Measurements from ENCODE around the gene NPTX1.
A peak's percentile ranks its signal among the peaks of the same experiment; 100 is the strongest.

The NPTX1 gene, protein sequence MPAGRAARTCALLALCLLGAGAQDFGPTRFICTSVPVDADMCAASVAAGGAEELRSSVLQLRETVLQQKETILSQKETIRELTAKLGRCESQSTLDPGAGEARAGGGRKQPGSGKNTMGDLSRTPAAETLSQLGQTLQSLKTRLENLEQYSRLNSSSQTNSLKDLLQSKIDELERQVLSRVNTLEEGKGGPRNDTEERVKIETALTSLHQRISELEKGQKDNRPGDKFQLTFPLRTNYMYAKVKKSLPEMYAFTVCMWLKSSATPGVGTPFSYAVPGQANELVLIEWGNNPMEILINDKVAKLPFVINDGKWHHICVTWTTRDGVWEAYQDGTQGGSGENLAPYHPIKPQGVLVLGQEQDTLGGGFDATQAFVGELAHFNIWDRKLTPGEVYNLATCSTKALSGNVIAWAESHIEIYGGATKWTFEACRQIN

DNA sequence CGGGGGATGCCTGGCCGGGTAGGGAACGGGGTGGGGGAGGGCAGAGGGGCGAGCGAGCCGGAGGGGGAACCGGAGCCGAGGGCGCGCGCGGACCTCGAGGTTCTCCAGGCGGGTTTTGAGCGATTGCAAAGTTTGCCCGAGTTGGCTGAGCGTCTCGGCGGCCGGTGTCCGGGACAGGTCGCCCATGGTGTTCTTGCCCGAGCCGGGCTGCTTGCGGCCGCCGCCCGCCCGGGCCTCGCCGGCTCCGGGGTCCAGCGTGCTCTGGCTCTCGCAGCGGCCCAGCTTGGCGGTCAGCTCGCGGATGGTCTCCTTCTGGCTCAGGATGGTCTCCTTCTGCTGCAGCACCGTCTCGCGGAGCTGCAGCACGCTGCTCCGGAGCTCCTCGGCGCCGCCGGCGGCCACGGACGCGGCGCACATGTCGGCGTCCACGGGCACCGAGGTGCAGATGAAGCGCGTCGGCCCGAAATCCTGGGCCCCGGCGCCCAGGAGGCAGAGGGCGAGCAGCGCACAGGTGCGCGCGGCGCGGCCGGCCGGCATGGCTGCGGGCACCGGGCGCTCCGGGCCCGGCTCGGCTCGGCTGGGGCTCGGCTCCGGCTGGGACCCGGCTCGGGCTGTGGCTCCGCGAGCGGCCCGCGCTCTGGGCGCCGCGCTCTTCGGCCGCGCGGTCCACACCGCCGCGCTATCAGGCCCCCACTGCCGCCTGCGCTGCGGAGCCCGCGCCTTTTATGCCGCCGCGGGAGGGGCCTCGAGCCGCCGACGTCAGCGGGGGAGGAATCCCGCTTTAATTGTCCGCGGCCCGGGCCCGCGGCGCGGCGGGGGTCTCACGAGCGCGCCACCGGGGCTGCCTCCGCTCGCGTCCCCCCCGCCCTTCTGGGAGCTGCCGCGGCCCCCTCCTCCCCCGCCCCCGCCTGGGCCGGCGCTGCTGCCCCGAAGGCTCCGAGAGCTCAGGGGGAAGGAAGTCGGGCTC is at the start of gene NPTX1:
TSS of gene NPTX1 (minus strand) at position 698 of the 967 bp plus-strand sequence. CDS start at position 537, 161 bp downstream.
- Mint-ChIP-seq H3K27ac (no peak within 1 kb of the TSS), H3K36me3 (no peaks in the 10 kb centered on the region), H3K4me1 (peaks cover 25% of the 10 kb centered on the region), H3K9me3 (no peaks in the 10 kb centered on the region), H3K4me3 (peak within 1 kb of the TSS; percentile 56)
- DNase-seq (ENCODE audit: low spot score in 2 of 2) = no peak
- peak; percentile 15 for ATAC-seq

DNA sequence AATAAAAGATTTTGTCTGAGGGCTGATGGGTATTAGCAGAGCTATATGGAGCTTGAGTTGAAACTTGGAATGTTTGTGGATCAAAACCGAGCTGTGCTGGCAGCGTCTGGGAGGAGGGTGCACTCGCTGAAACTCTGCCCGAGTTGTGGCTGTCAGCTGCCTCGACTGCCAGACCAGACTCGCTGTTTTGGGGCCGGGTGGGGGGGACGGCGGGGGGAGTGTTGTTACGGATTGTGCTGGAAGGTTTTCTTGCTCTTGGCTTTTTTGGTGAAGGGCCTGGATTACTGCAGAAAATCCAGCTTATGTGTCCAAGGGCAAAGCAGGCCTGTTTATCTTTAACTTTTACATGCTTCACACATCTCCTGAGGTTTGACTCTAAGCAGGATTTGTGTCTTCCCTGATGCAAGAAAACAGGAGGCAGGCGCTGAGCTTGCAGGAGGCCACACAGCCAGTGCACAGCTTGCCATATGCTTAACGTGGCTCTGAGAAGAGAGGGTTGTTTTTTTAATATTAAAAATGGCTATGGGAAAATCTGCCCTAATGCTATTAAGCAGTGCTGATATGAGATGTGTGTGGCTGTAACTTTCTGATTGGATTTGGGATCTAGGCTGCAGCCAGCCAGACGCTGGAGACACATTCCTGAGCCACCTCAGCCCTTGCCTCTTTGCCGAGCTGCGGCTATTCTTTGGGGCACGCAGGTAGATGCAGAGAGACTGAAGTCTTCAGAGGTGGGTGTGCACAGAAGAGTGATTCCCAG is 47.7 kb upstream of the NPTX1 start:
- H3K4me3 Mint-ChIP-seq = no peak overlapping the region
- H3K36me3 Mint-ChIP-seq = no peaks in the 10 kb centered on the region

DNA sequence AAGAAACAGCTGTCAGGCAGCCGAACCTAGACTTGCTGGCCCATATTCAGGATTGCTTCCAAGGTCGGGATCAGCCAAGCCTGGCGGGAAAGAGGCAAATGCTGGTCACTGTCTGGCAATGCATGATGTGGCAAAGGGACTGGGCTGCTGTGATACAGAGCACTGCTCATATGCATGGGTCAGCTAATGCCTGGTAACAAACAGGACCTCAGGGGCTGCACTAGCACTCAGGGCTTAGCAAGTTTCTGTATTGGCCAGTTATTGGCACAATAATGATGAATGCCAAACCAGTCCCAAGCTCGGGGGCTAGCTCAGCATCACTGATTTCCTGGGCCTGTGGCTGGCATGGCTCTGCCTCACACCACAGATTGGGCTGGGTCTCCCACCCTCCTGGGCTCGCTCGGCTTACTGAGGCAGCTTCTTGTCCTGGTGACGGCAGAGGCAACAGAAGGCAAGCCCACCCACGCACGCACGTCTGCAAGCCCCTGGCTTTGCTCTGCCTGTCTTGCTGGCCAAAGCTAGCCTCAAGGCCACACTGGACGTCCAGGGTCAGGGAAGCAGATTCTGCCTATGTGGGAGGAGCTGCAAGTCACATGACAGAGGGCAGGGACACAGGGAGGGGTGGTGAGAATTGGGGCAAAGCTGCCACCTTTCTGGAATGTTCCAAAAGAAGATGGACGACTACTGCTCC is 46.8 kb upstream of the NPTX1 start:
- H3K4me1 Mint-ChIP-seq = no peaks in the 10 kb centered on the region
- DNase-seq (ENCODE audit: low spot score in 2 of 2) (no peak), ATAC-seq (no peak)
- no peaks in the 10 kb centered on the region for H3K9me3 Mint-ChIP-seq
- no peak overlapping the region for H3K4me3 Mint-ChIP-seq
- no peak overlapping the region for H3K27ac Mint-ChIP-seq
- no peaks in the 10 kb centered on the region for H3K36me3 Mint-ChIP-seq

More for the DNA sequence above, 47.7 kb upstream of the NPTX1 start:
- Mint-ChIP-seq H3K27ac (no peak overlapping the region), H3K4me1 (no peaks in the 10 kb centered on the region), H3K9me3 (no peaks in the 10 kb centered on the region)
- DNase-seq (ENCODE audit: low spot score in 2 of 2) = no peak
- ATAC-seq = no peak

DNA sequence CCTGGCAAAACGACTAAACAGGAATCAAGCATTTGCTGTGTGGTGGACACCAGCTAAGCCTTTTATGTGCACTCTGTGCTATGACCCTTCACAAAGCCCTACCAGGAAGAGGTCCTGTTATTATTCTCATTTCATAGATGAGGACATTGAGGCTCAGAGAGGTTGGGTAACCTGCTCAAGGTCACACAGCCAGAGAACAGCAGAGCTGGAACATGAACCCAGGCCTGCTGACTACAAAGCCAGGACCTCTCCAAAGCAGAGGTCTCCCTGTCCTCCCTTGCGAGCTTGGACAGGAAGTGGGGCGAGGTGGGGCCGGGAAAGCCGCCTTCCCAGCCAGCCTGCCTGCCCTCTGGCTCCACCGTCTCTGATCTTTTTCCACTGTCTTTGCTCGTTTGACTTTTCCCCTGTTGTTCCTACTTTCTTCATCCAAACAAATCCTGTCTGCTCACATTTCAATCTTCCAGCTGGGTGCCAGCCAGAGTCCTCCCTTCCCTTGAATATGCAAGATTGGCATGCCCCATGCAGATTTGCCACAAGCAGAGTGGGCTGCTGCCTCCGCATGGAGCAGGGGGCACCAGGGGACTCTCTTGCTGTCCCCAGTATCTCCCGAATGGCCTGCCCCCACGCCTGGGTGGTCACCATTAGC is 44.5 kb upstream of the NPTX1 start:
- Mint-ChIP-seq H3K27ac (no peak overlapping the region), H3K9me3 (no peaks in the 10 kb centered on the region), H3K36me3 (no peaks in the 10 kb centered on the region), H3K4me3 (no peak overlapping the region), H3K4me1 (no peaks in the 10 kb centered on the region)
- no peak for ATAC-seq
- no peak for DNase-seq (ENCODE audit: low spot score in 2 of 2)

DNA sequence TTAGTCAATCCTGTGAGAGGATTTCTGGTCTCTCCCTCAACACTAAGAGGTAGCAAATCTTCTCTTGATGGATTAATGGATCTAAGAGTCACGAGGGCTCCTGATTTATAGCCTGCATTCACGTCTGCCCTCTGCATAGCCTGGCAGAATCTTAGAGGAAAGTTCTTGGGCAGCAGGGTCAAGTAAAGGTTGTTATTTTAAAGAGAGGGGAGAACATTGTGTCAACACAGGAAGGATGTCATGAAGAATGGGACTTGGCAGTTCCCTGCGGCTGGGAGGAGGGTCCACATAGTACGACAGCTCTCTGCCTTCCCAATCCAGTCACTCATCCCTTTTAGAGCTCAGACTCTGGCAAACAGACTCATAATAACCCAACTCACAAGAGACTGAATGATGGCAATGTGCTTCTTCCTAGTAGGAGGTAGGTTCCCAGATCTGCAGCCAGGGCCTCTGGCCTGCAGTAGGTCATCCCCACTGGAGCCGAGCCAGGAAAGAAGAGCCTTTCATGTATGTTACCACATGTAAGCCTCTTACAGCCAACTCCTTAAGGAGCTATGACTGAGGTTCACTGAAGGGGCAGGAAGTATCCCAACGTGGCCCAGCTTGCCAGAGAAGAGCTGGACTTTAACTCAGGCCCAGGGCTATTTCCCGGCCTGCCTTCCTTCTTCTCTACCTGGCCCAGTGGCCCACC is 42.8 kb upstream of the NPTX1 start:
- ATAC-seq = no peak
- H3K4me3 Mint-ChIP-seq = no peak overlapping the region
- DNase-seq (ENCODE audit: low spot score in 2 of 2) = no peak
- no peak overlapping the region for H3K27ac Mint-ChIP-seq
- no peaks in the 10 kb centered on the region for H3K9me3 Mint-ChIP-seq
- H3K36me3 Mint-ChIP-seq = no peaks in the 10 kb centered on the region
- H3K4me1 Mint-ChIP-seq = no peaks in the 10 kb centered on the region

DNA sequence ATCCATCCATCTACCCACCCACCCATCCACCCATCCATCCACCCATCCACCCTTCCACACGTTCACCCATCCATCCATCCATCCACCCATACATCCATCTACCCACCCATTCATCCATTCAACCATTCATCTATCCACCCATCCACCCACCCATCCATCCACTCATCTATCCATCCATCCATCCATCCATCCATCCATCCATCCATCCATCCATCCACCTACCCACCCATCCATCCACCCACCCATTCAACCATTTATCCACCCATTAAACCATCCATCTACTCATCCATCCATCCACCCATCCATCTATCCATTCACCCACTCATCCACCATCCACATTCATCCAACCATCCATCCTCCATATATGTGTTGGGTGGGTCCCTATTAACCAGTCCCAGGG is 42.0 kb upstream of the NPTX1 start:
- DNase-seq (ENCODE audit: low spot score in 2 of 2) (no peak), ATAC-seq (no peak)
- Mint-ChIP-seq H3K27ac (no peak overlapping the region), H3K4me3 (no peak overlapping the region), H3K36me3 (no peaks in the 10 kb centered on the region), H3K9me3 (no peaks in the 10 kb centered on the region), H3K4me1 (no peaks in the 10 kb centered on the region)

DNA sequence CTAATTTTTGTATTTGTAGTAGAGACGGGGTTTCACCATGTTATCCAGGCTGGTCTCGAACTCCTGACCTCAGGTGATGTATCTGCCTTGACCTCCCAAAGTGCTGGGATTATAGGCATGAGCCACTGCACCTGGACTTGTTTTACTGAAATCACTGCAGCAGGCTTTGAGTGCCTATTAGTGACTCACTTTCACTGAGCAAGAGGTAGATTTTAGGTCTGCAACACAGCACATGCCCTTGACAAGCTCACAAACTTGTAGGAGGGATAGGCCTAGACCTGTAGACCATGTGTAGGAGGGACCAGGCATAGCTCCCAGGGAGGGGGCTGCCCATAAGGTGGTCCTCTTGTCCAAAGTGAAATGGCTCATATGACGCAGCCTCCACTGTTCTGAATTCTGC is 41.2 kb upstream of the NPTX1 start:
- no peak overlapping the region for H3K4me3 Mint-ChIP-seq
- no peak for DNase-seq (ENCODE audit: low spot score in 2 of 2)
- H3K4me1 Mint-ChIP-seq = no peaks in the 10 kb centered on the region
- no peak overlapping the region for H3K27ac Mint-ChIP-seq
- no peaks in the 10 kb centered on the region for H3K9me3 Mint-ChIP-seq
- ATAC-seq = no peak
- no peaks in the 10 kb centered on the region for H3K36me3 Mint-ChIP-seq

DNA sequence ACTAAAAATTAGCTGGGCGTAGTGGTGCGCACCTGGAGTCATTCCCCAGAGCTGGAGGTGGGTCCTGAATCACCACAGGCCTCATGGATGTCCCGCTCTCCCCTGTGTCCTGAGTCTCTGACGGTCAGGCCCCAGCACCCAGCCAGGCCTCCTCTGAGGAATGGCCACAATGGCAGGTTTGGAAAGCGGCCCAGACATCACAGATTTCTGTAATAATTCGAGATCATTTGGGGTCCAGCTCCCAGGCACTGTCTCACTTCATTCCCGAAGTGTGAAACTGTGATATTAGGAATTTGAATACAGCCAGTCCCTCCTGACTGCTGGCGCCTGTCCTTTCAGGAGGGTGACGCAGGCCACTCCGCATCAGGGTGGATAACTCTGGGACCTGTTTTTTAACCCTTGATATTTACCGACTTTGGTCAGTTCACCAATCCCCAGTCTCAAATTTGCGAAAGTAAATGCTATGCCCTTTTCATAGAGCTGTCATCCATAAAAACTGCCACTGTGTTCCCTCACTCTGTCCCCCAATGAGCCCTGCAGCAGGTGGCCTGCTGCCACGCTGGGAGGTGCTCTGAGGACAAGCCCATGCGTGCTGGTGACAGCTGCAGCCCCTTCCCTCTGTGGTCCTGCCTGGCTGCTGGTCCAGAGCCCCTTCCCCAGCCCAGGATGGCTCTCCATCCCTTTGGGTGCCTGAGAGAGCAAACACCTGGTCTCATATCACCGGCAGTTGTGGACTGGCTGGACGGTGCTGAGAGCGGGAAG is 39.9 kb upstream of the NPTX1 start:
- Mint-ChIP-seq H3K27ac (no peak overlapping the region), H3K36me3 (no peaks in the 10 kb centered on the region), H3K4me1 (no peaks in the 10 kb centered on the region), H3K4me3 (no peak overlapping the region), H3K9me3 (no peaks in the 10 kb centered on the region)
- DNase-seq (ENCODE audit: low spot score in 2 of 2) (no peak), ATAC-seq (no peak)

DNA sequence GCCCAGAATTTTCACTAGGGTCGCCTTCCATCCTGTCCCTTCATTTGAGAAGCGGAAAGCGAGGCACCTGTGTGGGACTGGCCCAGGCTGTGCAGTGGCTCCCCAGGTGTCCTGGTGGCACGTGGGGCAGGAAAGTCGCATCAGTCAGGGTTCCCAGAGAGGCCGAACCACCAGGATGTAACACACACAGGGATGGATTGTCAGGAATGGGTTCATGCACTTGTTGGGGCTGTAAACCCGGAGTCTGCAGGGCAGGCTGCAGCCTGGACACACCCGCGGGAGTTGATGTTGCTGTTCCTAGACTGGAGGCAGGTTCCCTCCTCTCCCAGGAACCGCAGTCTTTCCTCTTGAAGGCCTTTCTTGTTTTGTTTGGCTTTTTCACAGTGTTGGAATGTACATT is 37.5 kb upstream of the NPTX1 start:
- Mint-ChIP-seq H3K36me3 (no peaks in the 10 kb centered on the region), H3K27ac (no peak overlapping the region), H3K4me3 (no peak overlapping the region), H3K4me1 (no peaks in the 10 kb centered on the region), H3K9me3 (no peaks in the 10 kb centered on the region)
- no peak for ATAC-seq
- DNase-seq (ENCODE audit: low spot score in 2 of 2) = no peak

DNA sequence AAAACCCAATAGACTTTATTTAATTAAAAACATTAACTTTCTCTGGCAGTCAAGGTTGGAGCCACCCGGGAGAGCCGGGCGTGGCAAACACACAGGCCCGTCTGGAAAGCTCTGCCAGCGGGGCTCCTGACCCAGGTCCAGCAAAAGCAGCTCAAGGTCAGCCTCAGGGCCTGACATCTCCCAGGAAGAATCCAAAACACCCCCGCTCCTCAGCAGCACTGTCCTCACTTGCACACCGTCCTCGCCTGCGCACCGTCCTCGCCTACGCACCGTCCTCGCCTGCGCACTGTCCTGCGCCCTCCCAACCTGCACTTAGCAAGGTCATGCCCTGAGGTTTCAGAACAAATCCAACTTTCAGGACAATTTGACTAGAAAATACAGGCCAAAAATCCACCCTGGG is 36.8 kb upstream of the NPTX1 start:
- H3K36me3 Mint-ChIP-seq = no peaks in the 10 kb centered on the region
- no peaks in the 10 kb centered on the region for H3K9me3 Mint-ChIP-seq
- H3K4me1 Mint-ChIP-seq = no peaks in the 10 kb centered on the region
- no peak overlapping the region for H3K4me3 Mint-ChIP-seq
- DNase-seq (ENCODE audit: low spot score in 2 of 2) = no peak
- no peak overlapping the region for H3K27ac Mint-ChIP-seq
- no peak for ATAC-seq

DNA sequence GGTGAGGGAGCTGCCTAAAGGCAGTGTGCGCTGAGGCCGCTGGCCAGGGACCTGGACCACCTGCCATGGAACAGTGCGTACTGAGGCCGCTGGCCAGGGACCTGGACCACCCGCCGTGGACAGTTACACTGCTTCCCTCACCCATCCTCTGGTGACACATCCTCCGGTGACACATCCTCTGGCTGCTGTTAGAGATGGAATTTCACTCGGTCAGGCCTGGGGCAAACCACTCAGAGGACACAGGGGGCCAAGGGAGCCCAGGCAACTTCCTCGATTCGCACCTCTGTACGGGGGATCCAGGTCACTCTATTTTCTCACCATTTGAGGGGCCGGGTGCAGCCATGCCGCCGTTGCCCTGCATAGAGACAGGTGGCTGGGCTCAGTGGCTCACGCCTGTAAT is 35.8 kb upstream of the NPTX1 start:
- no peaks in the 10 kb centered on the region for H3K9me3 Mint-ChIP-seq
- H3K27ac Mint-ChIP-seq = no peak overlapping the region
- ATAC-seq (peak; percentile 19), DNase-seq (ENCODE audit: low spot score in 2 of 2) (no peak)
- H3K4me3 Mint-ChIP-seq = no peak overlapping the region
- H3K4me1 Mint-ChIP-seq = no peaks in the 10 kb centered on the region
- H3K36me3 Mint-ChIP-seq = no peaks in the 10 kb centered on the region

DNA sequence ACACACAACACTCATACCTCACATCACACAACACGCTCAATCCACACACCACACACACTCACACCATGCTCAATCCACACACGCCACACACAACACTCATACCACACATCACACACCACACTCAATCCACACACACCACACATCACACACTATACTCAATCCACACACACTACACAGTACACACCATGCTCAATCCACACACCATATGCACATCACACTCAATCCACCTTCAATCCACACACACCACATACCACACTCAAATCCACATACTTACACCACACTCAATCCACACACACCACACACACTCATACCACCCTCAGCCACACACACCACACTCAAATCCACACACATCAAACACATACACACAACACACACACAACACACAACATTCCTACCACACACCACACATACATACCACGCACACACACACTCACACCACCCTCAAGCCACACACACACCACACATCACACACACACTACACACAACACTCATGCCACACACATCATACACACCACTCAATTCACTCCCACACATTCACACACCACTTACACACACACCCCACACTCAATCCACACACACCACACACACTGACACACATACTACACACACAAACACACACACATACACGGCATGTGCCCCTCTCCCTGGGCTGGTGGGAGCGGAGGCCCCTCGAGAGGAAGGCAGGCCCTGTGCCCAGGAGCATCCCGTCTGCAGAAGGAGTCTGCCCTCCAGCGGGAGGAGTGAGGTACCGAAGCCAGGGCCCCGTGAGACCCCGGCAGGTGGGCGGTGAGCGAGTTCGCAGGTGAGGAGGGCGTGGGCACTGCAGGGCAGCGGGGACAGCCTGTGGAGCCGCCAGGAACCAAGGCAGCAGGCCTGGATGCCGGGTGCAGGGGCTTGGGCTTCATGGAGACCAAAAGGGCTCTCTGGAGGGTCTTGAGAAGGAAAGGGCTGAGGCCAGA is 35.1 kb upstream of the NPTX1 start:
- no peaks in the 10 kb centered on the region for H3K9me3 Mint-ChIP-seq
- H3K4me3 Mint-ChIP-seq = no peak overlapping the region
- no peak overlapping the region for H3K27ac Mint-ChIP-seq
- peak; percentile 25 for ATAC-seq
- no peak for DNase-seq (ENCODE audit: low spot score in 2 of 2)
- H3K4me1 Mint-ChIP-seq = no peaks in the 10 kb centered on the region
- H3K36me3 Mint-ChIP-seq = no peaks in the 10 kb centered on the region

Data from stimulated activated effector memory CD8-positive, alpha-beta T cell treated with anti-CD3 and anti-CD28 coated beads, Interleukin-12 subunit alpha, Interleukin-12 subunit beta, amount 100 ng/mL, for 72 hours (primary cell).